ENCODE measurements around the gene TAOK1. TPM values are rescaled to one million over a fixed set of nuclear protein-coding genes. Genes with fewer than 3 reads are reported as not detected.

Gene TAOK1
- total RNA-seq, 1 experiment from 2014 or later, result 87.7 TPM

DNA sequence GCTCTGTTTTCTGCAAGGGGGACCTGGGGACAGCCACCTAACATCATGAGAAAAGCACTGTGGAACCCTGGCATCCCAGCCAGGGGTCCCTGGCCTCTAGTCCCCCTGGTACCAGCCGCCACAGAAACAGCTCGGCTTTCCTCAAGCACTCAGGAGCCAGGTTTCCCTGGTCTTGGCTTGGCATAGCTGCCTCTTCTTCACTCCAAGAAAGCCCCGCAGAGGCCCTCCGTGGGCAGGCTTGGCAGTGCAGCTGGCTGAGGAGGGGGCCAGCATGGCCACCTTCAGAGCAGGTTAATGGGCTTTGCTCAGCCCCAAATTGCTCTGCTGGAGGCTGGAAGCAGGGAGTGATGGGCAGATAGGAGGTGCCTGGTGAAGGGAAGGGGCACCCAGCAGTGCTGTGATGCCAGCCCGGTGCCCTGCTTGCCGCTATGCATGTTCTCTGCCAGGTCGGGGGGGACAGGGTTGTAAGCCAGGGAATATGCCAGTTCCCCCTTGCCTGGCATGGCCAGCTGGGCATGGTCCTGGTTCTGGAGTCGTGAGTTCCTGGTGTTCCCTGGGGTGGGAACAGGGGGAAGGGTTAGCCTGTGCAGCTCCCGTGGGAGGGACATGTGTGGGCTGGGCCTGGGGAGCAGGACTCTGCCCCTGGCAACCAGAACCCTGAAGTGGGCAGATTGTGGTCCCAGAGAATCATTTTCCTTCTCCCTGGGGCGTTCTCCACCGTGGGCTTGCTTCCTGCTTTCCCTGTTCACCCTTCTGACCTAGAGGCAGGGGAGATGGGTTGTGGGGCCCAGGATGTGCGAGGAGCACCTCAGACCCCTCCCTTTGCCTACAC, 206.0 kb downstream of the TAOK1 start:
- intact Hi-C loops (cut with micrococcal nuclease; ENCODE audit: unreplicated experiment), result loop anchor here (10.0 kb wide), 1 partner anchor 61 kb away; no protein-coding TSS in a partner anchor
- Mint-ChIP-seq H3K36me3 (ENCODE audit: insufficient read depth, unreplicated experiment) (peaks cover 6% of the 10 kb centered on the region), H3K4me1 (ENCODE audit: low read depth, unreplicated experiment) (no peaks in the 10 kb centered on the region), H3K27ac (ENCODE audit: unreplicated experiment) (no peak overlapping the region), H3K9me3 (ENCODE audit: unreplicated experiment) (no peaks in the 10 kb centered on the region), H3K27me3 (ENCODE audit: insufficient read depth, unreplicated experiment) (no peaks in the 10 kb centered on the region), H3K4me3 (ENCODE audit: unreplicated experiment) (no peak overlapping the region)
- Histone ChIP-seq H3K36me3 (ENCODE audit: control insufficient read depth, insufficient read depth, low read length) (no peaks in the 10 kb centered on the region), H3K4me1 (peaks cover 22% of the 10 kb centered on the region), H3K27me3 (replicated peaks; ENCODE audit: control insufficient read depth, insufficient read depth, low read length) (no peaks in the 10 kb centered on the region), H3K4me3 (ENCODE audit: low read depth, low read length) (no peak overlapping the region), H3K9me3 (no peaks in the 10 kb centered on the region)
- ChIA-PET CTCF (interaction anchor here (0.6 to 1.7 kb wide), 2 partner anchors 21 to 353 kb away, joined by 6 to 9 read pairs; no protein-coding TSS in a partner anchor), POLR2A (interaction anchor here (0.5 kb wide), 1 partner anchor 88 kb away, joined by 9 read pairs; no protein-coding TSS in a partner anchor)
- no peak for DNase-seq
- BruUV-seq (replicated peaks), result no TSS peak
- TF ChIP-seq, protein P1, sequence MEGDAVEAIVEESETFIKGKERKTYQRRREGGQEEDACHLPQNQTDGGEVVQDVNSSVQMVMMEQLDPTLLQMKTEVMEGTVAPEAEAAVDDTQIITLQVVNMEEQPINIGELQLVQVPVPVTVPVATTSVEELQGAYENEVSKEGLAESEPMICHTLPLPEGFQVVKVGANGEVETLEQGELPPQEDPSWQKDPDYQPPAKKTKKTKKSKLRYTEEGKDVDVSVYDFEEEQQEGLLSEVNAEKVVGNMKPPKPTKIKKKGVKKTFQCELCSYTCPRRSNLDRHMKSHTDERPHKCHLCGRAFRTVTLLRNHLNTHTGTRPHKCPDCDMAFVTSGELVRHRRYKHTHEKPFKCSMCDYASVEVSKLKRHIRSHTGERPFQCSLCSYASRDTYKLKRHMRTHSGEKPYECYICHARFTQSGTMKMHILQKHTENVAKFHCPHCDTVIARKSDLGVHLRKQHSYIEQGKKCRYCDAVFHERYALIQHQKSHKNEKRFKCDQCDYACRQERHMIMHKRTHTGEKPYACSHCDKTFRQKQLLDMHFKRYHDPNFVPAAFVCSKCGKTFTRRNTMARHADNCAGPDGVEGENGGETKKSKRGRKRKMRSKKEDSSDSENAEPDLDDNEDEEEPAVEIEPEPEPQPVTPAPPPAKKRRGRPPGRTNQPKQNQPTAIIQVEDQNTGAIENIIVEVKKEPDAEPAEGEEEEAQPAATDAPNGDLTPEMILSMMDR (IDR thresholded peaks at IDR 0.05; ENCODE audit: insufficient read depth in 1 of 2, low read depth in 1 of 2, low read length in 1 of 2, severe bottlenecking in 1 of 2, unreplicated experiment in 1 of 2), result no peak

DNA sequence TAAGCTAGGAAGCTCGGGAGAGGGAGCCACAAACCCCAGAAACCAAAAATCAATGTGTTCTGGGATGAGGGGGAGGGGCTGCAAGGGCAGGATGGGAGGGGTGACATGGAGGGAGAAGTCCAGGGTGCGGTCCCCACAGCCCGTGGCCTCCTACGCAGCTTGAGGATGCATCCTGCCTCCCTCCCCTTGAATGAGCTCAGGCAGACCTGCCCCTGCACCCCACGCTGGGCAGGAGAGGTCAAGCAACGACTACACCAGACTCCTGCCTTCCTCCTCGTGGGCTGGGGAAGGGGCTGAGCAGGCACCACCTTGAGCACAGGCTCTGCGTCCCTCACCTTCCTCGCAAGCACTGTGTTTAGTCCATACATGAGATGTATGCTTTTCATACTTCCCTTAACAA, 206.6 kb downstream of the TAOK1 start:
- Mint-ChIP-seq H3K9me3 (ENCODE audit: unreplicated experiment) (no peaks in the 10 kb centered on the region), H3K27ac (ENCODE audit: unreplicated experiment) (no peak overlapping the region), H3K4me1 (ENCODE audit: low read depth, unreplicated experiment) (no peaks in the 10 kb centered on the region), H3K36me3 (ENCODE audit: insufficient read depth, unreplicated experiment) (no peaks in the 10 kb centered on the region), H3K4me3 (ENCODE audit: unreplicated experiment) (no peak overlapping the region), H3K27me3 (ENCODE audit: insufficient read depth, unreplicated experiment) (no peaks in the 10 kb centered on the region)
- Histone ChIP-seq H3K27me3 (replicated peaks; ENCODE audit: control insufficient read depth, insufficient read depth, low read length) (no peaks in the 10 kb centered on the region), H3K36me3 (ENCODE audit: control insufficient read depth, insufficient read depth, low read length) (no peaks in the 10 kb centered on the region), H3K4me1 (peaks cover 22% of the 10 kb centered on the region), H3K9me3 (no peaks in the 10 kb centered on the region), H3K4me3 (ENCODE audit: low read depth, low read length) (no peak overlapping the region)
- no TSS peak for BruUV-seq (replicated peaks)
- CTCF ChIA-PET, result interaction anchor here (0.7 to 1.7 kb wide), 2 partner anchors 21 to 227 kb away, joined by 3 to 9 read pairs; no protein-coding TSS in a partner anchor
- intact Hi-C loops (cut with micrococcal nuclease; ENCODE audit: unreplicated experiment), result loop anchor here (10.0 kb wide), 1 partner anchor 62 kb away; no protein-coding TSS in a partner anchor
- TF ChIP-seq, protein P1 (IDR thresholded peaks at IDR 0.05; ENCODE audit: insufficient read depth in 1 of 2, low read depth in 1 of 2, low read length in 1 of 2, severe bottlenecking in 1 of 2, unreplicated experiment in 1 of 2), result no peak
- no peak for DNase-seq
- POLR2A ChIA-PET, result no interaction called here

DNA sequence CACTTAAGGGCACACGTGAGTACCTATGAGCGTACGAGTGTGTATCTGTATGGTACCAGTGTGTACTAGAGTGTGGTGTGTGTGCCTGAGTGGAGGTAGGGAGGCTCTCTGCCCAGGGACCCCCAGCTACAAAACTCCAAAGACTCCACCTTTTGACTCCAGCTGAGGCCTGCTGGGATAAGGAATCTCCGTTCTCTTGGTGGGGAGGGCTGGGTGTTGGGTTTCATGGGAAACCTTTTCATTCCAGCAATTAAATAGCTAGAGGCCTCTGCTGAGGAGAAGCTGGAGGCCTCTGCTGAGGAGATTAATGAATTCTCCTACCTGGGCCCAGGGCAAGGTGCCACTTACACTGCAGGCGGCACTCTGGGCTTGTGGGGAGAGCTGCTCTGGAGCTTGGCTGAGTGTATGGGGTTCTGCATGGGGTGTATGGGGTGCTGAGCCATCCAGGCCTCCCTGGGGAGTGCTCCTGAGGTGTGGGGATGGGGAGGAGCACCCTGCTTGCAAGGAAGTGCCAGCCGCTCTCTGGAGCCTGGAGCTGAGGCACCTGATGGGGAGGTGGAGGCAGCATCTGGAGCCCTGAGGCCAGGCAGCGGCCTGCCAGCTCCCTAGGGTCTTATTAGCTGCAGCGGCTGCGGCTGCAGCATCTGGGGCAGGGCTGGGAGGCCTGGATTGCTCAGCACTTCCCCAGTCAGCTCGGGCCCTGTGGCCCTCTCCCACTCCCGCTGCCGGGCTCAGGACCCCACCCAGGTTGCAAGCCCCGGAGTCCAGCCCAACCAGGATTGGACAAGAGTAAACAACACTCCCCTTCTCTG, 207.4 kb downstream of the TAOK1 start:
- H3K9me3 Mint-ChIP-seq (ENCODE audit: unreplicated experiment), result no peaks in the 10 kb centered on the region
- intact Hi-C loops (cut with micrococcal nuclease; ENCODE audit: unreplicated experiment), result loop anchor here (10.0 kb wide), 1 partner anchor 63 kb away; no protein-coding TSS in a partner anchor
- H3K4me3 Mint-ChIP-seq (ENCODE audit: unreplicated experiment), result no peak overlapping the region
- no peak overlapping the region for H3K4me3 ChIP-seq (ENCODE audit: low read depth, low read length)
- POLR2A ChIA-PET, result interaction anchor here (0.6 to 0.7 kb wide), 2 partner anchors 12 to 19 kb away, joined by 3 to 4 read pairs; no protein-coding TSS in a partner anchor
- no peak for DNase-seq
- CTCF ChIA-PET, result interaction anchor here (0.7 to 1.7 kb wide), 3 partner anchors 20 to 228 kb away, joined by 3 to 9 read pairs (median 4); no protein-coding TSS in a partner anchor
- no peaks in the 10 kb centered on the region for H3K27me3 ChIP-seq (replicated peaks; ENCODE audit: control insufficient read depth, insufficient read depth, low read length)
- peaks cover 14% of the 10 kb centered on the region for H3K4me1 ChIP-seq
- H3K4me1 Mint-ChIP-seq (ENCODE audit: low read depth, unreplicated experiment), result no peaks in the 10 kb centered on the region
- BruUV-seq (replicated peaks), result no TSS peak
- H3K9me3 ChIP-seq, result no peaks in the 10 kb centered on the region
- H3K36me3 Mint-ChIP-seq (ENCODE audit: insufficient read depth, unreplicated experiment), result no peaks in the 10 kb centered on the region
- TF ChIP-seq, protein P1 (IDR thresholded peaks at IDR 0.05; ENCODE audit: insufficient read depth in 1 of 2, low read depth in 1 of 2, low read length in 1 of 2, severe bottlenecking in 1 of 2, unreplicated experiment in 1 of 2), result no peak
- no peaks in the 10 kb centered on the region for H3K36me3 ChIP-seq (ENCODE audit: control insufficient read depth, insufficient read depth, low read length)
- H3K27ac Mint-ChIP-seq (ENCODE audit: unreplicated experiment), result no peak overlapping the region
- no peaks in the 10 kb centered on the region for H3K27me3 Mint-ChIP-seq (ENCODE audit: insufficient read depth, unreplicated experiment)
